H1 (cell line): ENCODE measurements around the gene CDC42SE1.

ENCODE experiments used
- CTCF ChIP-seq, 3 experiments: IDR thresholded peaks; 1 replicate in 2 of 3; 2 replicates in 1 of 3; pipeline versions ENCODE4 v1.5.1 to v1.6.1; 2011; ENCODE audit warnings: low read length in 3 of 3, mild to moderate bottlenecking in 3 of 3, inconsistent platforms in 2 of 3, low read depth in 1 of 3, moderate library complexity in 1 of 3; ENCODE audit not compliant: insufficient read depth in 1 of 3; ENCODE audit errors: control extremely low read depth in 1 of 3
- EP300 ChIP-seq, 2 experiments: IDR thresholded peaks; 1 replicate in 1 of 2; 2 replicates in 1 of 2; pipeline ENCODE4 v1.6.1; 2011 to 2012; ENCODE audit warnings: low read depth in 2 of 2, low read length in 2 of 2, mild to moderate bottlenecking in 2 of 2, borderline replicate concordance in 1 of 2, inconsistent platforms in 1 of 2, moderate library complexity in 1 of 2
- HDAC6 ChIP-seq: IDR thresholded peaks from one replicate; pipeline ENCODE4 v1.7.1; 2012; ENCODE audit warnings: low read depth, mild to moderate bottlenecking, inconsistent platforms, low read length, moderate library complexity
- KDM5A ChIP-seq: fragments of 200-600 bp; IDR thresholded peaks from 2 replicates; pipeline ENCODE4 v1.7.1; 2012; ENCODE audit warnings: mild to moderate bottlenecking, low read length, inconsistent platforms, mixed read lengths
- POLR2A ChIP-seq, 2 experiments: IDR thresholded peaks; 1 replicate in 1 of 2; 2 replicates in 1 of 2; pipeline ENCODE4 v1.6.1; 2011; ENCODE audit warnings: low read depth in 2 of 2, low read length in 2 of 2, mild to moderate bottlenecking in 2 of 2; ENCODE audit errors: control extremely low read depth in 1 of 2
- RFX5 ChIP-seq: IDR thresholded peaks from 2 replicates; pipeline ENCODE4 v1.6.1; 2011; ENCODE audit warnings: low read depth, low read length, improper control_type of control experiment, borderline replicate concordance

GRCh38 chr1:151007853-151008243, 51.6 kb downstream of the CDC42SE1 start:
- TF ChIP-seq RFX5, result no peak
- TF ChIP-seq KDM5A, result no peak
- no peak for TF ChIP-seq HDAC6
- no peak for TF ChIP-seq POLR2A (IDR thresholded peaks at IDR 0.05; ENCODE audit: control extremely low read depth in 1 of 2, low read depth in 2 of 2, low read length in 2 of 2)
- TF ChIP-seq EP300 (IDR thresholded peaks at IDR 0.05; ENCODE audit: borderline replicate concordance in 1 of 2, low read depth in 2 of 2, low read length in 2 of 2), result no peak
- no peak for TF ChIP-seq CTCF (IDR thresholded peaks at IDR 0.05; ENCODE audit: control extremely low read depth in 1 of 3, insufficient read depth in 1 of 3, low read depth in 1 of 3, low read length in 3 of 3)
